Panc1 (cell line): Measurements from ENCODE around the gene APOL6. TPM values are rescaled to one million over a fixed set of nuclear protein-coding genes. Genes with fewer than 3 reads are reported as not detected.

Source experiments
- ATAC-seq: fragments of 200-7000 bp; cut with Tn5 transposase; 2 replicates; pipeline ENCODE4 v1.9.1; 2020; ENCODE audit warnings: mild to moderate bottlenecking, moderate library complexity
- BruUV-seq: library from RNA; stranded (reverse); fragments of 400-500 nt; replicated peaks from 2 replicates; lab custom pipeline; 2021; lab: Mats Ljungman, UMichigan
- CTCF ChIA-PET: fragments of 300-600 bp; sonication (Branson Sonifier 250); formaldehyde crosslinking; loops from one replicate; lab custom pipeline; 2022; ENCODE audit warnings: antibody characterized with exemption; lab: Charles Lee
- POLR2A ChIA-PET: fragments of 300-600 bp; sonication (Branson Sonifier 250); formaldehyde crosslinking; loops from one replicate; lab custom pipeline; 2022; ENCODE audit warnings: antibody characterized with exemption; lab: Charles Lee
- DNase-seq: peaks from one replicate; pipeline ENCODE4 v3.0.0-alpha.2; 2010; ENCODE audit warnings: low read depth, low spot score
- H3K27ac ChIP-seq: 2 replicates; pipeline ENCODE4 v1.5.1; 2011; ENCODE audit warnings: mild to moderate bottlenecking, low read length, inconsistent platforms
- H3K27me3 ChIP-seq: fragments of 200-500 bp; sonication (Bioruptor generic); 2 replicates; pipeline ENCODE4 v1.6.0; 2014; ENCODE audit warnings: low read length, inconsistent platforms; ENCODE audit not compliant: control insufficient read depth, insufficient read depth
- H3K36me3 ChIP-seq: fragments of 200-500 bp; sonication (Bioruptor generic); 2 replicates; pipeline ENCODE4 v1.5.1; 2014; ENCODE audit warnings: inconsistent platforms, mild to moderate bottlenecking, low read length, moderate library complexity; ENCODE audit not compliant: control insufficient read depth, insufficient read depth
- H3K4me1 ChIP-seq: 2 replicates; pipeline ENCODE4 v1.5.1; 2011; ENCODE audit warnings: inconsistent platforms, mild to moderate bottlenecking, low read length, moderate library complexity; ENCODE audit not compliant: control insufficient read depth, insufficient read depth
- H3K4me3 ChIP-seq, 2 experiments: 2 replicates each; pipeline ENCODE4 v1.5.1; 2011 to 2012; ENCODE audit warnings: low read depth in 2 of 2, low read length in 2 of 2, mild to moderate bottlenecking in 2 of 2, inconsistent platforms in 1 of 2, moderate library complexity in 1 of 2
- H3K9me3 ChIP-seq: fragments of 200-500 bp; sonication (Bioruptor generic); 2 replicates; pipeline ENCODE4 v1.5.1; 2014; ENCODE audit warnings: low read depth, mild to moderate bottlenecking, inconsistent platforms, low read length, moderate library complexity; ENCODE audit not compliant: control insufficient read depth, insufficient read depth
- POLR2AphosphoS5 ChIP-seq: IDR thresholded peaks from 2 replicates; pipeline ENCODE4 v1.6.1; 2012; ENCODE audit warnings: mild to moderate bottlenecking, low read depth, low read length, moderate library complexity
- SIN3A ChIP-seq: IDR thresholded peaks from 2 replicates; pipeline ENCODE4 v1.6.1; 2012; ENCODE audit warnings: low read depth, mild to moderate bottlenecking, low read length, moderate library complexity, borderline replicate concordance; ENCODE audit not compliant: insufficient read depth
- TCF7L2 ChIP-seq: IDR thresholded peaks from 2 replicates; pipeline ENCODE4 v1.6.1; 2011; ENCODE audit warnings: mild to moderate bottlenecking, low read depth, low read length, inconsistent platforms
- in situ Hi-C: cut with HindIII; loops from 2 replicates; pipeline ENCODE4 v1.10.0; 2016; ENCODE audit warnings: low sequenced_read_pairs, low pct_unique_long_range_greater_than_20kb
- intact Hi-C: fragments of 100-400 bp; cut with micrococcal nuclease; formaldehyde crosslinking; loops from one replicate; pipeline ENCODE4 v1.10.0; 2022; ENCODE audit not compliant: unreplicated experiment
- total RNA-seq: library from RNA; stranded (reverse); gene quantifications from one replicate; pipeline ENCODE4 v1.2.1, GENCODE V29; 2021; ENCODE audit not compliant: unreplicated experiment
- TF ChIP-seq, protein P1 (sequence below): fragments of 450-650 bp; IDR thresholded peaks from 2 replicates; pipeline ENCODE4 v1.5.1; 2017; ENCODE audit warnings: mild to moderate bottlenecking
- TF ChIP-seq, protein P2 (sequence below), 2 experiments: IDR thresholded peaks; 2 replicates each; pipeline ENCODE4 v1.6.1; 2011 to 2012; ENCODE audit warnings: low read depth in 2 of 2, control low read depth in 1 of 2, low read length in 1 of 2, mild to moderate bottlenecking in 1 of 2, moderate library complexity in 1 of 2; ENCODE audit not compliant: insufficient read depth in 1 of 2

Gene APOL6
- total RNA-seq, 1 experiment from 2014 or later, result 16.4 TPM

DNA sequence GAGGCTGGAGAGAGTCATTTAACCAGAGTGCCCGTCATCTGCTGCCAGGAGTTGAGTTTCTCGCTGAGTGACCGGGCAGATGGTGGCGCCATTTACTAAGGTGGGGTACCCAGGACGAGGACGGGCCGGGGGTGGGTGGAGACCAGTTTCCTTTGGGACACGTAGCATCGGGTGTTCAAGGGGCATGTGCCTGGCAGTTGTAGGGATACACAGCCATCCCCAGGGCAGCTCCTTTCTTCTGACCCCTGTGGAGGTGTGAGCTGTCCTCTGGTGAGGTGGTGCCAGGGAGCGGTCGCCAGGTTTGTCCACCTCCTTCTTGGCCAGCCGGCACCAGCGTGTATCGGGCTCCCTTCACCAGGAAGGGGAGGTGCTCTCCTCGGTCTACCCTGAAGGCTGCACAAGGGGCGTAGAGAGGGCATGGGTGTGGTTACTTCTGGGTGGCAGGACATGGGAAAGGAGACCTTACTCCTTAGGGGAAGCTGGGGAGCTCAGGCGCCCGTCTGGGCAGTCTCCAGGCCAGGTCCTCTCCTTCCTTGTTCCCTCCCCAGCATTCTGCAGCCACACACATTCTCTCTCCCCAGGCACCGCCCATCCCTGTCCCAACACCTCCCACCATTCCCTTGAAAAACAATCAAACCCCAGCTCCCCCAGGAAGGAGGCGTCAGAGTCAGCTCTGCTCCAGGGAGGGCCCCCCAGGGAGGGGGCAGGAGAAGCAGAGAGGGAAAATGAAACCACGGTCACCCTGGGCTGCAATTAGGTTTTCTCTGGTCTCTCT is 20.8 kb upstream of the APOL6 start:
- intact Hi-C loops (loop anchor here (5.0 to 10.0 kb wide), 3 partner anchors 40 to 287 kb away; no protein-coding TSS in a partner anchor), in situ Hi-C loops (no loop called here)
- H3K4me3 ChIP-seq, result peak overlapping the region; percentile 43 to 46
- ChIA-PET POLR2A (interaction anchor here (0.5 to 0.7 kb wide), 3 partner anchors 230 to 327 kb away, joined by 3 read pairs; no protein-coding TSS in a partner anchor), CTCF (interaction anchor here (0.5 to 1.6 kb wide), 5 partner anchors 17 to 210 kb away, joined by 3 to 10 read pairs (median 3); no protein-coding TSS in a partner anchor)
- no TSS peak for BruUV-seq
- ATAC-seq (peak; percentile 80), DNase-seq (peak; percentile 59)
- no peaks in the 10 kb centered on the region for H3K36me3 ChIP-seq
- peaks cover 44% of the 10 kb centered on the region for H3K4me1 ChIP-seq
- peak overlapping the region; percentile 97 for H3K27ac ChIP-seq
- H3K27me3 ChIP-seq, result no peaks in the 10 kb centered on the region
- no peak for TF ChIP-seq SIN3A
- TF ChIP-seq, protein P1, sequence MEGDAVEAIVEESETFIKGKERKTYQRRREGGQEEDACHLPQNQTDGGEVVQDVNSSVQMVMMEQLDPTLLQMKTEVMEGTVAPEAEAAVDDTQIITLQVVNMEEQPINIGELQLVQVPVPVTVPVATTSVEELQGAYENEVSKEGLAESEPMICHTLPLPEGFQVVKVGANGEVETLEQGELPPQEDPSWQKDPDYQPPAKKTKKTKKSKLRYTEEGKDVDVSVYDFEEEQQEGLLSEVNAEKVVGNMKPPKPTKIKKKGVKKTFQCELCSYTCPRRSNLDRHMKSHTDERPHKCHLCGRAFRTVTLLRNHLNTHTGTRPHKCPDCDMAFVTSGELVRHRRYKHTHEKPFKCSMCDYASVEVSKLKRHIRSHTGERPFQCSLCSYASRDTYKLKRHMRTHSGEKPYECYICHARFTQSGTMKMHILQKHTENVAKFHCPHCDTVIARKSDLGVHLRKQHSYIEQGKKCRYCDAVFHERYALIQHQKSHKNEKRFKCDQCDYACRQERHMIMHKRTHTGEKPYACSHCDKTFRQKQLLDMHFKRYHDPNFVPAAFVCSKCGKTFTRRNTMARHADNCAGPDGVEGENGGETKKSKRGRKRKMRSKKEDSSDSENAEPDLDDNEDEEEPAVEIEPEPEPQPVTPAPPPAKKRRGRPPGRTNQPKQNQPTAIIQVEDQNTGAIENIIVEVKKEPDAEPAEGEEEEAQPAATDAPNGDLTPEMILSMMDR, result peak; percentile 82
- no peaks in the 10 kb centered on the region for H3K9me3 ChIP-seq

DNA sequence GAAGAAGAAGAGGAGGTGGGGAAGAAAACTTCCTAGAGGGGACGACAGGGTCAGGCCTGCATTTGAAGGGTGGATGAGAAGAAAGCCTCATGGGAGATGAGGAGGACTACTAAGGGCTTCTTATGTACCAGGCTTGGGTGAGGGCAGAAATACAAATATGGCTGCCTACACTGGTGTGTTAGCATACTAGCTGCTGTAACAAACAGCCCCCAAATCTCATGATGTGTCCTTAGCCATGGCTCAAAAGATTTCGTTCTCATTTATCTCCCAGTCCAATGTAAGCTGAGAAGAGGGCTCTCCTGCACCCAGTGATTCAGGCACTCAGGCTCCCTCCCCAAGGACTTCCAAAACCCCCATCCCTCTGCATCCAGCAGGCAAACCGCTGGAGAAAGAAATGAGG is 19.5 kb upstream of the APOL6 start:
- no peak for ATAC-seq
- POLR2A ChIA-PET, result interaction anchor here (0.7 kb wide), 1 partner anchor 8 kb away, joined by 14 read pairs; no protein-coding TSS in a partner anchor

More for the DNA sequence above, 19.5 kb upstream of the APOL6 start:
- intact Hi-C loops (loop anchor here (5.0 to 10.0 kb wide), 3 partner anchors 41 to 286 kb away; no protein-coding TSS in a partner anchor), in situ Hi-C loops (no loop called here)
- H3K4me3 ChIP-seq, result no peak overlapping the region
- no peak for DNase-seq
- H3K36me3 ChIP-seq, result no peaks in the 10 kb centered on the region
- TF ChIP-seq, protein P2, sequence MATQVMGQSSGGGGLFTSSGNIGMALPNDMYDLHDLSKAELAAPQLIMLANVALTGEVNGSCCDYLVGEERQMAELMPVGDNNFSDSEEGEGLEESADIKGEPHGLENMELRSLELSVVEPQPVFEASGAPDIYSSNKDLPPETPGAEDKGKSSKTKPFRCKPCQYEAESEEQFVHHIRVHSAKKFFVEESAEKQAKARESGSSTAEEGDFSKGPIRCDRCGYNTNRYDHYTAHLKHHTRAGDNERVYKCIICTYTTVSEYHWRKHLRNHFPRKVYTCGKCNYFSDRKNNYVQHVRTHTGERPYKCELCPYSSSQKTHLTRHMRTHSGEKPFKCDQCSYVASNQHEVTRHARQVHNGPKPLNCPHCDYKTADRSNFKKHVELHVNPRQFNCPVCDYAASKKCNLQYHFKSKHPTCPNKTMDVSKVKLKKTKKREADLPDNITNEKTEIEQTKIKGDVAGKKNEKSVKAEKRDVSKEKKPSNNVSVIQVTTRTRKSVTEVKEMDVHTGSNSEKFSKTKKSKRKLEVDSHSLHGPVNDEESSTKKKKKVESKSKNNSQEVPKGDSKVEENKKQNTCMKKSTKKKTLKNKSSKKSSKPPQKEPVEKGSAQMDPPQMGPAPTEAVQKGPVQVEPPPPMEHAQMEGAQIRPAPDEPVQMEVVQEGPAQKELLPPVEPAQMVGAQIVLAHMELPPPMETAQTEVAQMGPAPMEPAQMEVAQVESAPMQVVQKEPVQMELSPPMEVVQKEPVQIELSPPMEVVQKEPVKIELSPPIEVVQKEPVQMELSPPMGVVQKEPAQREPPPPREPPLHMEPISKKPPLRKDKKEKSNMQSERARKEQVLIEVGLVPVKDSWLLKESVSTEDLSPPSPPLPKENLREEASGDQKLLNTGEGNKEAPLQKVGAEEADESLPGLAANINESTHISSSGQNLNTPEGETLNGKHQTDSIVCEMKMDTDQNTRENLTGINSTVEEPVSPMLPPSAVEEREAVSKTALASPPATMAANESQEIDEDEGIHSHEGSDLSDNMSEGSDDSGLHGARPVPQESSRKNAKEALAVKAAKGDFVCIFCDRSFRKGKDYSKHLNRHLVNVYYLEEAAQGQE (IDR thresholded peaks at IDR 0.05; ENCODE audit: insufficient read depth in 1 of 2, low read depth in 2 of 2, low read length in 1 of 2), result no peak
- TF ChIP-seq, protein P1, result no peak
- TF ChIP-seq POLR2AphosphoS5, result no peak
- no peak for TF ChIP-seq SIN3A
- no peak for TF ChIP-seq TCF7L2
- peak overlapping the region; percentile 97 for H3K27ac ChIP-seq
- H3K9me3 ChIP-seq, result no peaks in the 10 kb centered on the region
- BruUV-seq, result no TSS peak
- H3K4me1 ChIP-seq, result peaks cover 33% of the 10 kb centered on the region
- CTCF ChIA-PET, result no interaction called here
- H3K27me3 ChIP-seq, result no peaks in the 10 kb centered on the region
